ENCODE data around the gene CNR1. TPM values are rescaled to one million over a fixed set of nuclear protein-coding genes. Genes with fewer than 3 reads are reported as not detected.
"Not testable (repeated sequence)": the region's sequence is repeated elsewhere in the genome, so short reads cannot be mapped to it uniquely, and the experiment has no call there.

The CNR1 gene
- total RNA-seq, 2 donors from 2014 or later = 12.2 to 14.5 TPM

- Mint-ChIP-seq H3K36me3 (ENCODE audit: low read depth) (no peaks in the 10 kb centered on the region), H3K4me3 (no peak overlapping the region)
- TF ChIP-seq CTCF (conservative IDR thresholded peaks at IDR 0.05) = no peak
Measured at GRCh38 chr6:88208726-88209125, 42.6 kb upstream of the CNR1 start.

GRCh38 chr6:88201734-88202133 lies 35.6 kb upstream of the CNR1 start:
- H3K27ac ChIP-seq (ENCODE audit: low read depth, low read length); H3K4me1 ChIP-seq (ENCODE audit: control insufficient read depth, insufficient read depth, low read length); H3K27ac Mint-ChIP-seq; H3K27me3 Mint-ChIP-seq (ENCODE audit: insufficient read depth); H3K36me3 ChIP-seq (ENCODE audit: control insufficient read depth, insufficient read depth, low read length); H3K4me3 Mint-ChIP-seq; DNase-seq; H3K4me1 Mint-ChIP-seq; H3K9ac ChIP-seq (ENCODE audit: extremely low read depth, low read length, poor library complexity, severe bottlenecking); H3K4me3 ChIP-seq (ENCODE audit: low read length); H3K36me3 Mint-ChIP-seq (ENCODE audit: low read depth); H3K27me3 ChIP-seq (ENCODE audit: control insufficient read depth, insufficient read depth, low read length, poor library complexity, severe bottlenecking): not testable (repeated sequence)
- peaks cover 40% of the 10 kb centered on the region for H3K9me3 Mint-ChIP-seq
- peaks cover 29% of the 10 kb centered on the region for H3K9me3 ChIP-seq (ENCODE audit: control insufficient read depth, low read length)

More at GRCh38 chr6:88208726-88209125, 42.6 kb upstream of the CNR1 start:
- Histone ChIP-seq H3K27me3 (ENCODE audit: control insufficient read depth, insufficient read depth, low read length, poor library complexity, severe bottlenecking) (no peaks in the 10 kb centered on the region), H3K36me3 (ENCODE audit: control insufficient read depth, insufficient read depth, low read length) (no peaks in the 10 kb centered on the region), H3K4me3 (ENCODE audit: low read length) (no peak overlapping the region), H3K9me3 (ENCODE audit: control insufficient read depth, low read length) (peaks cover 11% of the 10 kb centered on the region), H3K4me1 (ENCODE audit: control insufficient read depth, insufficient read depth, low read length) (no peaks in the 10 kb centered on the region), H3K9ac (ENCODE audit: extremely low read depth, low read length, poor library complexity, severe bottlenecking) (no peak overlapping the region), H3K27ac (ENCODE audit: low read depth, low read length) (no peak overlapping the region)
- H3K27ac Mint-ChIP-seq = no peak overlapping the region
- no peaks in the 10 kb centered on the region for H3K27me3 Mint-ChIP-seq (ENCODE audit: insufficient read depth)
- no peak for DNase-seq
- 89 to 90% methylated on average over 3 to 4 of the region's 4 CpGs for WGBS, 2 experiments (ENCODE audit: insufficient coverage in 1 of 2, insufficient read length in 1 of 2)
- H3K9me3 Mint-ChIP-seq = peaks cover 19% of the 10 kb centered on the region
- H3K4me1 Mint-ChIP-seq = no peaks in the 10 kb centered on the region

- H3K27me3 ChIP-seq (ENCODE audit: control insufficient read depth, insufficient read depth, low read length, poor library complexity, severe bottlenecking) = no peaks in the 10 kb centered on the region
- Mint-ChIP-seq H3K27me3 (ENCODE audit: insufficient read depth) (peaks cover 4% of the 10 kb centered on the region), H3K27ac (no peak overlapping the region), H3K9me3 (peaks cover 17% of the 10 kb centered on the region), H3K4me3 (no peak overlapping the region), H3K4me1 (peaks cover 17% of the 10 kb centered on the region), H3K36me3 (ENCODE audit: low read depth) (peaks cover 6% of the 10 kb centered on the region)
- TF ChIP-seq CTCF (conservative IDR thresholded peaks at IDR 0.05) = no peak
- peaks cover 21% of the 10 kb centered on the region for H3K9me3 ChIP-seq (ENCODE audit: control insufficient read depth, low read length)
- DNase-seq = no peak
- H3K9ac ChIP-seq (ENCODE audit: extremely low read depth, low read length, poor library complexity, severe bottlenecking) = no peak overlapping the region
- peaks cover 6% of the 10 kb centered on the region for H3K4me1 ChIP-seq (ENCODE audit: control insufficient read depth, insufficient read depth, low read length)
- H3K36me3 ChIP-seq (ENCODE audit: control insufficient read depth, insufficient read depth, low read length) = no peaks in the 10 kb centered on the region
- H3K4me3 ChIP-seq (ENCODE audit: low read length) = no peak overlapping the region
- 94 to 97% methylated on average over 3 to 4 of the region's 4 CpGs for WGBS, 2 experiments (ENCODE audit: insufficient coverage in 1 of 2, insufficient read length in 1 of 2)
- H3K27ac ChIP-seq (ENCODE audit: low read depth, low read length) = no peak overlapping the region
Measured at GRCh38 chr6:88184921-88185320, 18.8 kb upstream of the CNR1 start.

- H3K27ac Mint-ChIP-seq = no peak overlapping the region
- WGBS, 2 experiments (ENCODE audit: insufficient coverage in 1 of 2, insufficient read length in 1 of 2) = 76 to 79% methylated on average over 2 of the region's 2 CpGs
- H3K27ac ChIP-seq (ENCODE audit: low read depth, low read length) = no peak overlapping the region
- H3K36me3 Mint-ChIP-seq (ENCODE audit: low read depth) = peaks cover 6% of the 10 kb centered on the region
- H3K4me1 Mint-ChIP-seq = peaks cover 30% of the 10 kb centered on the region
- H3K27me3 Mint-ChIP-seq (ENCODE audit: insufficient read depth) = peaks cover 4% of the 10 kb centered on the region
- TF ChIP-seq CTCF (conservative IDR thresholded peaks at IDR 0.05) = no peak
- H3K9ac ChIP-seq (ENCODE audit: extremely low read depth, low read length, poor library complexity, severe bottlenecking) = no peak overlapping the region
- H3K9me3 ChIP-seq (ENCODE audit: control insufficient read depth, low read length) = peaks cover 11% of the 10 kb centered on the region
- no peak for DNase-seq
- peaks cover 6% of the 10 kb centered on the region for H3K4me1 ChIP-seq (ENCODE audit: control insufficient read depth, insufficient read depth, low read length)
- no peak overlapping the region for H3K4me3 Mint-ChIP-seq
- H3K9me3 Mint-ChIP-seq = peaks cover 12% of the 10 kb centered on the region
- H3K36me3 ChIP-seq (ENCODE audit: control insufficient read depth, insufficient read depth, low read length) = no peaks in the 10 kb centered on the region
- no peaks in the 10 kb centered on the region for H3K27me3 ChIP-seq (ENCODE audit: control insufficient read depth, insufficient read depth, low read length, poor library complexity, severe bottlenecking)
- no peak overlapping the region for H3K4me3 ChIP-seq (ENCODE audit: low read length)
Measured at GRCh38 chr6:88183471-88183870, 17.3 kb upstream of the CNR1 start.
